A549 (cell line): Measurements from ENCODE around the gene EMP3.

Experiments
- EHF ChIP-seq: fragments of 250-450 bp; sonication (Bioruptor Pico); IDR thresholded peaks from 2 replicates; pipeline ENCODE4 v1.5.0; 2020; ENCODE audit warnings: mild to moderate bottlenecking
- FOXS1 ChIP-seq: fragments of 250-450 bp; sonication (Bioruptor Pico); IDR thresholded peaks from 2 replicates; pipeline ENCODE4 v1.5.0; 2020; ENCODE audit warnings: mild to moderate bottlenecking, moderate library complexity
- HOXA7 ChIP-seq: fragments of 250-450 bp; sonication (Bioruptor Pico); IDR thresholded peaks from 2 replicates; pipeline ENCODE4 v1.5.0; 2020; ENCODE audit warnings: mild to moderate bottlenecking, moderate library complexity
- JUN ChIP-seq, 2 experiments: fragments of >200 bp; sonication (Bioruptor Twin); formaldehyde crosslinking; IDR thresholded peaks; 2 replicates in 1 of 2; 3 replicates in 1 of 2; pipeline ENCODE4 v1.6.1; 2016 to 2017
- NR3C1 ChIP-seq: fragments of >200 bp; sonication (Bioruptor Twin); formaldehyde crosslinking; IDR thresholded peaks from 3 replicates; pipeline ENCODE4 v1.6.1; 2017
- PHF8 ChIP-seq: fragments of 200-600 bp; sonication (generic); IDR thresholded peaks from 2 replicates; pipeline ENCODE4 v1.6.1; 2016; ENCODE audit warnings: low read depth, mild to moderate bottlenecking, antibody characterized with exemption, moderate library complexity, borderline replicate concordance
- POLR2A ChIP-seq: IDR thresholded peaks from 2 replicates; pipeline ENCODE4 v1.6.1; 2012; ENCODE audit warnings: mild to moderate bottlenecking, low read length
- ZFP36 ChIP-seq: fragments of 450-650 bp; IDR thresholded peaks from 2 replicates; pipeline ENCODE4 v1.6.1; 2014; ENCODE audit warnings: borderline replicate concordance; ENCODE audit not compliant: partially characterized antibody
- TF ChIP-seq, protein P1 (sequence below): fragments of >200 bp; sonication (Bioruptor Twin); formaldehyde crosslinking; IDR thresholded peaks from 3 replicates; pipeline ENCODE4 v1.6.1; 2016
- TF ChIP-seq, protein P2 (sequence below): fragments of 200-600 bp; sonication (generic); IDR thresholded peaks from 2 replicates; pipeline ENCODE4 v1.6.1; 2016; ENCODE audit warnings: antibody characterized with exemption, mild to moderate bottlenecking, moderate library complexity
- TF ChIP-seq, protein P3 (sequence below): fragments of >200 bp; sonication (Bioruptor Twin); formaldehyde crosslinking; IDR thresholded peaks from 3 replicates; pipeline ENCODE4 v1.5.1; 2016

DNA sequence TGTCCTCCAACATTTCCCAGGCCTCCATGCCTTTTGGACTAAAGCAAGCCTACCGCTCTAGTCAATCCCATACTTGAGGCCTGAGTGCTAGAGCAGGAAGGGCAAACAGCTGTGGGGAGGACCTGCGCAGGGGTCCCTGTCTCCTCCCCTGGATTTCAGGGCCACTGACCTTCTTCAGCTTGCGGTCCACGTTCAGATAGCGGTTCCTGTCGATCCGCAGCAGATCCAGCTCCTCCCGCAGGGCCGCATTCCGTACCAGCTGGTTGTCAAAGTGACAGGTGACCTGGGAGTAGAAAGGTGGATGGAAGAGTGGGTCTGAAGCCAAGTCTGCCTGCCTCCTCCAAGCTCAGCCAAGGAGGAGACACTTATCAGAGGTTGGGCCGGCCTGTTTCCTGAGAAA is 14.0 kb upstream of the EMP3 start:
- no peak for TF ChIP-seq POLR2A
- TF ChIP-seq, protein P1, sequence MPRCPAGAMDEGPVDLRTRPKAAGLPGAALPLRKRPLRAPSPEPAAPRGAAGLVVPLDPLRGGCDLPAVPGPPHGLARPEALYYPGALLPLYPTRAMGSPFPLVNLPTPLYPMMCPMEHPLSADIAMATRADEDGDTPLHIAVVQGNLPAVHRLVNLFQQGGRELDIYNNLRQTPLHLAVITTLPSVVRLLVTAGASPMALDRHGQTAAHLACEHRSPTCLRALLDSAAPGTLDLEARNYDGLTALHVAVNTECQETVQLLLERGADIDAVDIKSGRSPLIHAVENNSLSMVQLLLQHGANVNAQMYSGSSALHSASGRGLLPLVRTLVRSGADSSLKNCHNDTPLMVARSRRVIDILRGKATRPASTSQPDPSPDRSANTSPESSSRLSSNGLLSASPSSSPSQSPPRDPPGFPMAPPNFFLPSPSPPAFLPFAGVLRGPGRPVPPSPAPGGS, result no peak
- TF ChIP-seq, protein P2, sequence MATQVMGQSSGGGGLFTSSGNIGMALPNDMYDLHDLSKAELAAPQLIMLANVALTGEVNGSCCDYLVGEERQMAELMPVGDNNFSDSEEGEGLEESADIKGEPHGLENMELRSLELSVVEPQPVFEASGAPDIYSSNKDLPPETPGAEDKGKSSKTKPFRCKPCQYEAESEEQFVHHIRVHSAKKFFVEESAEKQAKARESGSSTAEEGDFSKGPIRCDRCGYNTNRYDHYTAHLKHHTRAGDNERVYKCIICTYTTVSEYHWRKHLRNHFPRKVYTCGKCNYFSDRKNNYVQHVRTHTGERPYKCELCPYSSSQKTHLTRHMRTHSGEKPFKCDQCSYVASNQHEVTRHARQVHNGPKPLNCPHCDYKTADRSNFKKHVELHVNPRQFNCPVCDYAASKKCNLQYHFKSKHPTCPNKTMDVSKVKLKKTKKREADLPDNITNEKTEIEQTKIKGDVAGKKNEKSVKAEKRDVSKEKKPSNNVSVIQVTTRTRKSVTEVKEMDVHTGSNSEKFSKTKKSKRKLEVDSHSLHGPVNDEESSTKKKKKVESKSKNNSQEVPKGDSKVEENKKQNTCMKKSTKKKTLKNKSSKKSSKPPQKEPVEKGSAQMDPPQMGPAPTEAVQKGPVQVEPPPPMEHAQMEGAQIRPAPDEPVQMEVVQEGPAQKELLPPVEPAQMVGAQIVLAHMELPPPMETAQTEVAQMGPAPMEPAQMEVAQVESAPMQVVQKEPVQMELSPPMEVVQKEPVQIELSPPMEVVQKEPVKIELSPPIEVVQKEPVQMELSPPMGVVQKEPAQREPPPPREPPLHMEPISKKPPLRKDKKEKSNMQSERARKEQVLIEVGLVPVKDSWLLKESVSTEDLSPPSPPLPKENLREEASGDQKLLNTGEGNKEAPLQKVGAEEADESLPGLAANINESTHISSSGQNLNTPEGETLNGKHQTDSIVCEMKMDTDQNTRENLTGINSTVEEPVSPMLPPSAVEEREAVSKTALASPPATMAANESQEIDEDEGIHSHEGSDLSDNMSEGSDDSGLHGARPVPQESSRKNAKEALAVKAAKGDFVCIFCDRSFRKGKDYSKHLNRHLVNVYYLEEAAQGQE, result no peak
- TF ChIP-seq FOXS1 (CRISPR knock-in tag), result no peak
- TF ChIP-seq, protein P3, sequence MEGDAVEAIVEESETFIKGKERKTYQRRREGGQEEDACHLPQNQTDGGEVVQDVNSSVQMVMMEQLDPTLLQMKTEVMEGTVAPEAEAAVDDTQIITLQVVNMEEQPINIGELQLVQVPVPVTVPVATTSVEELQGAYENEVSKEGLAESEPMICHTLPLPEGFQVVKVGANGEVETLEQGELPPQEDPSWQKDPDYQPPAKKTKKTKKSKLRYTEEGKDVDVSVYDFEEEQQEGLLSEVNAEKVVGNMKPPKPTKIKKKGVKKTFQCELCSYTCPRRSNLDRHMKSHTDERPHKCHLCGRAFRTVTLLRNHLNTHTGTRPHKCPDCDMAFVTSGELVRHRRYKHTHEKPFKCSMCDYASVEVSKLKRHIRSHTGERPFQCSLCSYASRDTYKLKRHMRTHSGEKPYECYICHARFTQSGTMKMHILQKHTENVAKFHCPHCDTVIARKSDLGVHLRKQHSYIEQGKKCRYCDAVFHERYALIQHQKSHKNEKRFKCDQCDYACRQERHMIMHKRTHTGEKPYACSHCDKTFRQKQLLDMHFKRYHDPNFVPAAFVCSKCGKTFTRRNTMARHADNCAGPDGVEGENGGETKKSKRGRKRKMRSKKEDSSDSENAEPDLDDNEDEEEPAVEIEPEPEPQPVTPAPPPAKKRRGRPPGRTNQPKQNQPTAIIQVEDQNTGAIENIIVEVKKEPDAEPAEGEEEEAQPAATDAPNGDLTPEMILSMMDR, result no peak
- TF ChIP-seq ZFP36, result no peak
- TF ChIP-seq EHF, result no peak
- no peak for TF ChIP-seq NR3C1
- no peak for TF ChIP-seq PHF8
- no peak for TF ChIP-seq JUN (IDR thresholded peaks at IDR 0.05)
- no peak for TF ChIP-seq HOXA7
